ENCODE results near the gene BRWD1.

Gene BRWD1

DNA sequence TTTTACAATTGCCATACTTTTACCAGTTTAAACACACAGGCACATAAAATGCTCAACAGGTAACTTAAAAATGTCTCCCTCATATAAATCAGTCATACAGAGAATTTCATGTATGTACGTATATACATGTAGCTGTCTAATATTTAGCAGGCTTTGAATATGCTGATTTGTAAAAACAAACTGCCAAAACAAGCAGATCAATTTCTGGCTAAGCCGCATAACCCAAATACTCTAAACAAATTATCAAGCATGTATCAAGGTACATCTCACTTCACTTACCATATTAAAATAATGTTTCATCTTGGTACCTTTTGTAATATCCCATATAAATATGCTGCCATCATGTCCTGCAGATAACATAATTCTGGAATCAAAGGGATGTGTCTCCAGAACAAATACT lies 43.8 kb downstream of the BRWD1 start:
- DNase-seq (ENCODE audit: low read depth) = no peak
- TF ChIP-seq, protein P1, sequence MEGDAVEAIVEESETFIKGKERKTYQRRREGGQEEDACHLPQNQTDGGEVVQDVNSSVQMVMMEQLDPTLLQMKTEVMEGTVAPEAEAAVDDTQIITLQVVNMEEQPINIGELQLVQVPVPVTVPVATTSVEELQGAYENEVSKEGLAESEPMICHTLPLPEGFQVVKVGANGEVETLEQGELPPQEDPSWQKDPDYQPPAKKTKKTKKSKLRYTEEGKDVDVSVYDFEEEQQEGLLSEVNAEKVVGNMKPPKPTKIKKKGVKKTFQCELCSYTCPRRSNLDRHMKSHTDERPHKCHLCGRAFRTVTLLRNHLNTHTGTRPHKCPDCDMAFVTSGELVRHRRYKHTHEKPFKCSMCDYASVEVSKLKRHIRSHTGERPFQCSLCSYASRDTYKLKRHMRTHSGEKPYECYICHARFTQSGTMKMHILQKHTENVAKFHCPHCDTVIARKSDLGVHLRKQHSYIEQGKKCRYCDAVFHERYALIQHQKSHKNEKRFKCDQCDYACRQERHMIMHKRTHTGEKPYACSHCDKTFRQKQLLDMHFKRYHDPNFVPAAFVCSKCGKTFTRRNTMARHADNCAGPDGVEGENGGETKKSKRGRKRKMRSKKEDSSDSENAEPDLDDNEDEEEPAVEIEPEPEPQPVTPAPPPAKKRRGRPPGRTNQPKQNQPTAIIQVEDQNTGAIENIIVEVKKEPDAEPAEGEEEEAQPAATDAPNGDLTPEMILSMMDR (IDR thresholded peaks at IDR 0.05; ENCODE audit: control insufficient read depth, insufficient read depth, low read depth, low read length, missing control alignments) = no peak
- H3K4me3 ChIP-seq (ENCODE audit: control insufficient read depth, low read depth, low read length) = no peak overlapping the region

GRCh38 chr21:39265603-39266002 lies 47.8 kb downstream of the BRWD1 start:
- no peak for DNase-seq (ENCODE audit: low read depth)
- TF ChIP-seq, protein P1 (IDR thresholded peaks at IDR 0.05; ENCODE audit: control insufficient read depth, insufficient read depth, low read depth, low read length, missing control alignments) = no peak

GRCh38 chr21:39263372-39263771 lies 50.1 kb downstream of the BRWD1 start:
- TF ChIP-seq, protein P1 (IDR thresholded peaks at IDR 0.05; ENCODE audit: control insufficient read depth, insufficient read depth, low read depth, low read length, missing control alignments) = no peak
- DNase-seq (ENCODE audit: low read depth) = peak; percentile 2

More at GRCh38 chr21:39265603-39266002, 47.8 kb downstream of the BRWD1 start:
- H3K4me3 ChIP-seq (ENCODE audit: control insufficient read depth, low read depth, low read length) = no peak overlapping the region

DNA sequence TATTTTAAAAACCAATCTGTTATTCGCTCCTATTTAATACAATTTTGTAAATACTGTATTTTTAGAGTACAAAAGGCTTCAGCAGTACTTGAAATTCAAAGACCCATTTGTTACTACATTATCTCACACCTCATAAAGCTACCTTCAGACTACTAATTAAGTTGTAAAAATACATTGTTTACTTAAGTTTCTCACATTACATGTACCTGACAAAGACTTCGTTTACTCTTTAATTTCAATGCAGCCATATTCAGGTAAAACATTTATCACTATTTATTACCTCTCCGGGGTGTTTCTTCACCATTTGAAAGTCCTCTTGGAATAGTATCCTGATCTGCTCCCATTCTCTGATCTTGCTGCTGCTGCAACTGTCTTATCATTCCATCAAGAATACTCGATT lies 55.2 kb downstream of the BRWD1 start:
- no peak for DNase-seq (ENCODE audit: low read depth)
- TF ChIP-seq, protein P1 (IDR thresholded peaks at IDR 0.05; ENCODE audit: control insufficient read depth, insufficient read depth, low read depth, low read length, missing control alignments) = no peak

More at GRCh38 chr21:39263372-39263771, 50.1 kb downstream of the BRWD1 start:
- no peak overlapping the region for H3K4me3 ChIP-seq (ENCODE audit: control insufficient read depth, low read depth, low read length)

GRCh38 chr21:39251326-39251725 lies 62.1 kb downstream of the BRWD1 start:
- DNase-seq (ENCODE audit: low read depth) = no peak
- H3K4me3 ChIP-seq (ENCODE audit: control insufficient read depth, low read depth, low read length) = no peak overlapping the region
- TF ChIP-seq, protein P1 (IDR thresholded peaks at IDR 0.05; ENCODE audit: control insufficient read depth, insufficient read depth, low read depth, low read length, missing control alignments) = no peak

More for the DNA sequence above, 55.2 kb downstream of the BRWD1 start:
- no peak overlapping the region for H3K4me3 ChIP-seq (ENCODE audit: control insufficient read depth, low read depth, low read length)

- no peak for DNase-seq (ENCODE audit: low read depth)
- no peak overlapping the region for H3K4me3 ChIP-seq (ENCODE audit: control insufficient read depth, low read depth, low read length)
- TF ChIP-seq, protein P1 (IDR thresholded peaks at IDR 0.05; ENCODE audit: control insufficient read depth, insufficient read depth, low read depth, low read length, missing control alignments) = no peak
These were observed 75.2 kb downstream of the BRWD1 start for GRCh38 chr21:39238275-39238674.

- H3K4me3 ChIP-seq (ENCODE audit: control insufficient read depth, low read depth, low read length) = no peak overlapping the region
- peak; percentile 45 for DNase-seq (ENCODE audit: low read depth)
- TF ChIP-seq, protein P1 (IDR thresholded peaks at IDR 0.05; ENCODE audit: control insufficient read depth, insufficient read depth, low read depth, low read length, missing control alignments) = no peak
These were observed 80.6 kb downstream of the BRWD1 start for GRCh38 chr21:39232861-39233291.
